Natural killer cell (primary cell): ENCODE measurements around the gene HINT2. TPM values are rescaled to one million over a fixed set of nuclear protein-coding genes. Genes with fewer than 3 reads are reported as not detected.

ENCODE experiments used
- ATAC-seq, 3 donors: fragments of 150-1000 bp in 2 of 3; fragments of 200-7000 bp in 1 of 3; cut with Tn5 transposase; 1 replicate in 1 of 3; 2 replicates in 2 of 3; pipeline ENCODE4 v1.10.0; 2021; ENCODE audit warnings: mild to moderate bottlenecking in 2 of 3, moderate library complexity in 2 of 3
- DNase-seq, 2 donors: peaks; one replicate each; pipeline versions ENCODE4 v3.0.0 to v3.0.0-alpha.2; 2013 to 2021; ENCODE audit warnings: mixed read lengths in 1 of 2
- H3K27ac ChIP-seq: one replicate; pipeline ENCODE4 v1.5.1; 2013; ENCODE audit warnings: mild to moderate bottlenecking, low read length
- H3K27me3 ChIP-seq: one replicate; pipeline ENCODE4 v1.6.1; 2013; ENCODE audit warnings: low read length; ENCODE audit not compliant: control insufficient read depth, insufficient read depth
- H3K36me3 ChIP-seq: one replicate; pipeline ENCODE4 v1.6.1; 2013; ENCODE audit warnings: low read length; ENCODE audit not compliant: control insufficient read depth, insufficient read depth
- H3K4me1 ChIP-seq: one replicate; pipeline ENCODE4 v1.6.1; 2013; ENCODE audit warnings: low read length; ENCODE audit not compliant: control insufficient read depth, insufficient read depth
- H3K4me3 ChIP-seq: one replicate; pipeline ENCODE4 v1.5.1; 2013; ENCODE audit warnings: low read length
- H3K9me3 ChIP-seq: one replicate; pipeline ENCODE4 v1.6.1; 2013; ENCODE audit warnings: low read length; ENCODE audit not compliant: control insufficient read depth, insufficient read depth
- H3K27ac Mint-ChIP-seq, 2 donors: one replicate each; pipeline ENCODE4 v1.8.0; 2022; ENCODE audit warnings: mild to moderate bottlenecking in 2 of 2, mixed read lengths in 2 of 2, moderate library complexity in 1 of 2
- H3K27me3 Mint-ChIP-seq, 2 donors: one replicate each; pipeline ENCODE4 v1.8.0; 2022; ENCODE audit warnings: low read depth in 2 of 2, mixed read lengths in 2 of 2
- H3K36me3 Mint-ChIP-seq: one replicate; pipeline ENCODE4 v1.8.0; 2022; ENCODE audit warnings: mixed read lengths
- H3K4me1 Mint-ChIP-seq, 2 donors: one replicate each; pipeline ENCODE4 v1.8.0; 2022; ENCODE audit warnings: mixed read lengths in 2 of 2
- H3K4me3 Mint-ChIP-seq: one replicate; pipeline ENCODE4 v1.8.0; 2022; ENCODE audit warnings: mild to moderate bottlenecking, moderate library complexity, mixed read lengths
- H3K9me3 Mint-ChIP-seq, 2 donors: one replicate each; pipeline ENCODE4 v1.8.0; 2022; ENCODE audit warnings: mixed read lengths in 2 of 2
- WGBS: methylation state at CpG from one replicate; pipeline ENCODE4 v1.1.7; 2013; ENCODE audit warnings: missing lambda C conversion rate; ENCODE audit not compliant: insufficient coverage; 5-methylcytosine and 5-hydroxymethylcytosine counted together
- intact Hi-C: fragments of 100-400 bp; cut with micrococcal nuclease; formaldehyde crosslinking; loops from one replicate; pipeline ENCODE4 v1.14.2; 2022
- total RNA-seq, 4 donors: library from RNA; stranded (reverse); fragments of 120-200 nt in 1 of 4; gene quantifications; one replicate each; pipeline versions ENCODE4 v1.2.3 to v1.2.4, GENCODE V29; 2013 to 2022
- TF ChIP-seq, protein P1 (sequence below): fragments of 200-600 bp; IDR thresholded peaks from one replicate; pipeline ENCODE4 v1.8.0; 2022; ENCODE audit warnings: antibody characterized with exemption

Gene HINT2
- total RNA-seq, 3 donors from 2014 or later (not counting 1 experiment from before 2014, with no cell fraction given) = 25.8 to 27.5 (median 25.9) TPM

DNA sequence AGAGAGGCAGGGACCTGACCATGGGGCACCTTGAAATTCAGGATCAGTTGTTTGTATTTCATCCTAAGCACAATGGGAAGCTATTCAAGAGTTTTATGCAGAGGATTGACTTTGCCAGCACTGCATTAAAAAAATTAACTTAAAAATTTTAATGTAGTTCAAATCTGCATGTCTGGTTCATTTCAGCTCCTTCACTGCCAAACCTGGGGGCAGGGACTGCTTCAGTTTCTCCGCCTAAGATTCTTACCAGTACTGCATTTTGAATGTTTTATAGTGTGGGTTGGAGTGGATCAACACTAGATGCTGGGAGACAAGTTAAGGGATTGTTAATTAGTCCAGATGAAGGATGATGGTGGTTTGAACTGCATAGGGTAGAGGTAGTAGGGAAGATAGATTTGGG, 45.1 kb downstream of the HINT2 start:
- Mint-ChIP-seq H3K4me1 (no peaks in the 10 kb centered on the region), H3K27ac (no peak overlapping the region), H3K9me3 (no peaks in the 10 kb centered on the region), H3K36me3 (no peaks in the 10 kb centered on the region), H3K27me3 (no peaks in the 10 kb centered on the region), H3K4me3 (no peak overlapping the region)
- DNase-seq (no peak), ATAC-seq (no peak)
- TF ChIP-seq, protein P1, sequence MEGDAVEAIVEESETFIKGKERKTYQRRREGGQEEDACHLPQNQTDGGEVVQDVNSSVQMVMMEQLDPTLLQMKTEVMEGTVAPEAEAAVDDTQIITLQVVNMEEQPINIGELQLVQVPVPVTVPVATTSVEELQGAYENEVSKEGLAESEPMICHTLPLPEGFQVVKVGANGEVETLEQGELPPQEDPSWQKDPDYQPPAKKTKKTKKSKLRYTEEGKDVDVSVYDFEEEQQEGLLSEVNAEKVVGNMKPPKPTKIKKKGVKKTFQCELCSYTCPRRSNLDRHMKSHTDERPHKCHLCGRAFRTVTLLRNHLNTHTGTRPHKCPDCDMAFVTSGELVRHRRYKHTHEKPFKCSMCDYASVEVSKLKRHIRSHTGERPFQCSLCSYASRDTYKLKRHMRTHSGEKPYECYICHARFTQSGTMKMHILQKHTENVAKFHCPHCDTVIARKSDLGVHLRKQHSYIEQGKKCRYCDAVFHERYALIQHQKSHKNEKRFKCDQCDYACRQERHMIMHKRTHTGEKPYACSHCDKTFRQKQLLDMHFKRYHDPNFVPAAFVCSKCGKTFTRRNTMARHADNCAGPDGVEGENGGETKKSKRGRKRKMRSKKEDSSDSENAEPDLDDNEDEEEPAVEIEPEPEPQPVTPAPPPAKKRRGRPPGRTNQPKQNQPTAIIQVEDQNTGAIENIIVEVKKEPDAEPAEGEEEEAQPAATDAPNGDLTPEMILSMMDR = no peak
- Histone ChIP-seq H3K27me3 (no peaks in the 10 kb centered on the region), H3K9me3 (no peaks in the 10 kb centered on the region), H3K4me3 (no peak overlapping the region), H3K36me3 (no peaks in the 10 kb centered on the region), H3K27ac (no peak overlapping the region), H3K4me1 (no peaks in the 10 kb centered on the region)
- 100% methylated on average over 1 of the region's 1 CpG for WGBS
- intact Hi-C loops = no loop called here

DNA sequence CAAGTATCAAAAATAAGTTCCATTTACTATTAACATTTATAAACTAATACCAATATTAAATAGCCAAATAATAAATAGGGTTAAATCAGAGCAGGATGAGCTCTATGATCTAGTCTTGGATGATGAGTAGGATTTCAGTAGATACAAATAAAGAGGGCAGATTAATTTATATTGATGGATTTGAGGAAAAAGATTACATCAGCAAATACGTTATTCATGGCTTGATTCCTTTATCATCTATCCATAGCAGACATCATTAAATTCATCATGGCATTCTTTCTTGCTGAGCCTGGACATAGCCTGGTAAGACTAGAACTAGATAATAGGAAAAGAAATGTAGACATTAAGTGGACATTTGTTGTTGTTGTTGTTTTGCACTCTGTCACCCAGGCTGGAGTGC, 47.4 kb downstream of the HINT2 start:
- no peaks in the 10 kb centered on the region for H3K4me1 Mint-ChIP-seq
- H3K27me3 Mint-ChIP-seq = no peaks in the 10 kb centered on the region
- H3K27ac ChIP-seq = no peak overlapping the region
- H3K4me3 Mint-ChIP-seq = no peak overlapping the region
- no peaks in the 10 kb centered on the region for H3K9me3 Mint-ChIP-seq
- DNase-seq = no peak
- ATAC-seq = no peak
- TF ChIP-seq, protein P1 = no peak
- intact Hi-C loops = no loop called here
- H3K27me3 ChIP-seq = no peaks in the 10 kb centered on the region
- H3K4me1 ChIP-seq = no peaks in the 10 kb centered on the region
- no CpG with 5 or more reads among the region's 1 CpG for WGBS
- H3K27ac Mint-ChIP-seq = no peak overlapping the region
- H3K9me3 ChIP-seq = no peaks in the 10 kb centered on the region
- no peak overlapping the region for H3K4me3 ChIP-seq
- H3K36me3 Mint-ChIP-seq = no peaks in the 10 kb centered on the region
- H3K36me3 ChIP-seq = no peaks in the 10 kb centered on the region

DNA sequence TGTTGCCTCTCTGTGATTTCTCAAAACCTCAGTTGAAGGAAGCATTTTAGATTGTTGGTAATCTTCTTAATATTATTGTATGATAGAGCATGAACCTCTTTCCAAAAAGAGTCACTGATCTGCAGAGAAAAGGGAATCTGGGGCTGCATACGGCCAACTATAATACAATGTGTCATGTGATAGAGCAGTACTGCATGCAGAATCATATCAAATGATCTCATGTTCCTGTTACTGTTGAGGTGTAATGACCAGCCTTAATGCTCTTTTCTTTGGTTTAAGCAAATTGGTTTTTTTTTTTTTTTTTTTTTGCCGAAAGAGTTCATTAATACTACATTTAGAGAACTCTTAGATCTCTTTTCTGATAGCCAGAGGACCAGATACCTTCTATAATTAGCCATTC, 47.8 kb downstream of the HINT2 start:
- Mint-ChIP-seq H3K27ac (no peak overlapping the region), H3K9me3 (no peaks in the 10 kb centered on the region), H3K4me1 (no peaks in the 10 kb centered on the region), H3K36me3 (no peaks in the 10 kb centered on the region), H3K4me3 (no peak overlapping the region), H3K27me3 (no peaks in the 10 kb centered on the region)
- no peak overlapping the region for H3K27ac ChIP-seq
- no peak for ATAC-seq
- H3K4me1 ChIP-seq = no peaks in the 10 kb centered on the region
- intact Hi-C loops = no loop called here
- H3K9me3 ChIP-seq = no peaks in the 10 kb centered on the region
- H3K36me3 ChIP-seq = no peaks in the 10 kb centered on the region
- no peak overlapping the region for H3K4me3 ChIP-seq
- 85% methylated on average over 1 of the region's 2 CpGs for WGBS
- no peaks in the 10 kb centered on the region for H3K27me3 ChIP-seq
- DNase-seq = no peak
- TF ChIP-seq, protein P1 = no peak

DNA sequence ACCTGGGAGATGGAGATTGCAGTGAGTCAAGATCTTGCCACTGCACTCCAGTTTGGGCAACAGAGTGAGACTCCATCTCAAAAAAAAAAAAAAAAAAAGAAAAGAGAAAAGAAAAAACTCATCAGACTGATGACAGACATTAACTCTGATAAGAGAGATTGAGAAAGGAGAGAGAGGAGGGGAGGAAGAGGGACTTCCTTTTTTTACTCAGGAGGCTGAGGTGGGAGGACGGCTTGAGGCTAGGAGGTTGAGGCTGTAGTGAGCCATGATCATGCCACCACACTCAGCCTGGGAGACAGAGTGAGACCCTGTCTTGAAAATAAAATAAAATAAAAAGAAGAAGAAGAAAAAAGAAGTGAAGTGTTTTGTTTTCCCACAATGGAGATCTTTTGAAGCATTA, 51.0 kb downstream of the HINT2 start:
- no peaks in the 10 kb centered on the region for H3K4me1 ChIP-seq
- 100% methylated on average over 1 of the region's 1 CpG for WGBS
- H3K27me3 ChIP-seq = no peaks in the 10 kb centered on the region
- H3K36me3 ChIP-seq = no peaks in the 10 kb centered on the region
- TF ChIP-seq, protein P1 = no peak
- H3K4me1 Mint-ChIP-seq = peaks cover 2% of the 10 kb centered on the region in 2 donors
- no peak overlapping the region for H3K27ac Mint-ChIP-seq
- no peaks in the 10 kb centered on the region for H3K36me3 Mint-ChIP-seq
- intact Hi-C loops = no loop called here
- H3K9me3 Mint-ChIP-seq = no peaks in the 10 kb centered on the region
- H3K4me3 ChIP-seq = no peak overlapping the region
- no peaks in the 10 kb centered on the region for H3K27me3 Mint-ChIP-seq
- no peak overlapping the region for H3K4me3 Mint-ChIP-seq
- H3K9me3 ChIP-seq = no peaks in the 10 kb centered on the region
- ATAC-seq = no peak
- no peak overlapping the region for H3K27ac ChIP-seq
- DNase-seq = no peak
